ENCODE data around the gene KCNN3.
A peak's percentile ranks its signal among the peaks of the same experiment; 100 is the strongest.

Gene KCNN3

GRCh38 chr1:154864189-154864975, 5.7 kb downstream of the KCNN3 start:
- intact Hi-C loops (cut with DNase I): no loop called here
- peak in 2 of 10 donors; percentile 55 to 72 for DNase-seq

GRCh38 chr1:154863315-154864174, 6.5 kb downstream of the KCNN3 start:
- DNase-seq: peak in 2 of 10 donors; percentile 62 to 67
- intact Hi-C loops (cut with DNase I): no loop called here

DNA sequence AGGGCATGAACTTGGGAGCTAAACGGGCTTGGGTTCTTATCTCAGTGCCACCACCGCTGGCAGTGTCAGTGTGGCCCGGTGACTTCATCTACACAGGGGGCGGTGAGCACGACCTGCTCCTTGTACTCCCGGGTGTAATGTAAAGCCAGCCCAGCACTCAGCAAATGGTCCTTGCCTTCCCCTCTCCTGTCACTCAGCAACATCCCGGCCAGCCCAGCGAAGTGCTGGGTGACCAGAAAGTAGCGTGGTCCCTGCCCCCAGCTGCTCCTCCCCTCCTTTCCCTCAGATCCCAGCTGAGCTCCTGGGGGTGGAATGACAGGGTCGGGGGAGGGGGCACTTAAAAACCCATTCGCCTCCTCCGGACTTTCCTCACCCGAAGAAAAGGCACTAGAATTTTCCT, 7.2 kb downstream of the KCNN3 start:
- intact Hi-C loops (cut with DNase I): no loop called here
- peak in 2 of 10 donors; percentile 50 to 59 for DNase-seq

DNA sequence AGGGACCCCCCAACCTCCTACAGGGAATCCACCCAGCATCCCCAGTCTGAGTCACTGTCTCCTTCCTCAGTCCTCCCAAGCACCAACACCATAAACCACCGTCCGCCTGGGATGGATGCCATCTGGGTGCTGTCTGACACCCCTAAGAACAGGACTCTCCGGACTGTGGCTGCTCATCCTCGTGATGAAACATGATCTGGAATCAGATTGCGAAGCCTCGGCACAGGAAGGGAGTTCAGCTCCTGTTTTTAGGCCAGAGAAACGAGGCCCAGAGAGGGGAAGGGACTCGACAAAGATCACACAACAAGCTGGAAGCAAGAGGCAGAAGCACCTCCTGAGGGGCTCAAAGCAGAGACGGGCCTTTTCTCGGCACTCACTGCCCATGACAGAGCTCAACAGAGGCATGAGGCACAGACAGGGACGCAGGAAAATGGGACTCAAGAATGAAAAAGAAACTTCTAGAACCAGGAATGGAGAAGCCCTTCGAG, 8.4 kb downstream of the KCNN3 start:
- intact Hi-C loops (cut with DNase I): no loop called here
- DNase-seq: peak in 2 of 10 donors; percentile 41 to 46

DNA sequence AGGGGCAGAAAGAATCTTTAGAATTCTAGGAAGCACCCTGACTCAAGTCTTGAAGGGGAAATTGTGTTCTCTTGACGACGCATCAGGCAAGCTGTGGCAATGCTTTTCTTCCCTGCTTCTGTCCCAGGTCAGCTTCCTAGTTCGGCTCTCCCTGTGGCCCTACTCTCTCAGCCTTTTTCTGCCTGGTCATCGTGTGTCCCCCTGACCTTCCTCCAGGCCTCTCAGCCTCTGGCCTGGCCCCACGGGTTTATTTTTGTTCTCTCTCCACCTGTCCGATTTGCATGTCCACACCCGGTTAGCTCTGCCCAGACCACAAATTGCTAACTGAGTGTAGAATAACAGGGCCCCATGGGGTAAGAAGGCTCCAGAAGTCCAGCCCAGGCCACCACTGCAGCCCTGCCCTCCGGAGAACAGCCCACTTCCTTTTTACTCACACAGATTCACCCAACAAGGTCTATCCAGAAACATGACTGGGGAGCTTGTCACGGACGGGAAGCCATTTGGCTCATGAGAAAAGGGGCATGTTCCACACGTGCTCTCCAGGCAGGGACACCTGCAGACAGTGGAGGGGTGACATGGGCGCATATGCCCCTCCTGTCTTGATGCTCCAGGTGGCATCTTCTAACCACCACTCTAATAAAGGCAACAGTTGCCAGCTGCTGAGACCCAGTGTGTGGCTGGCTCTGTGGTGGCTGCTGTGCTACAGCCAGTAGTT, 9.8 kb downstream of the KCNN3 start:
- intact Hi-C loops (cut with DNase I): no loop called here
- peak in 2 of 10 donors; percentile 59 to 66 for DNase-seq

DNA sequence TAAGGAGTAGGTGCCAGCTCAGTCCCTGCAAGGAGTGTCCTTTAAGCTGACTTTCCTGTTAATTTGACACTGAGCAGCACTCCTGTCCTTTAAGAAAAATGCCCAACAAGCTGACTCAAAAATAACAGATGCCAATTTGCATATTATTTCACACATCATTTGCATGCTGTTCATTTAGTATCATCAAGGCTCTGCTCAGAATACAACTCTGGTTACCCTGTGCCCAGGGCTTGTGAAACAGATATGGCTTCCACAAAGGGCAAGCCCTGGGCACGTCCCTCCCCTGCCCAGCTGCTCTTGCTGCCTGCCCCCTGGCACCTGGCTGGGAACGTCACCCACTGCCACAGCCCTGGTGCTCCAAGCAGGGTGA, 10.3 kb downstream of the KCNN3 start:
- intact Hi-C loops (cut with DNase I): no loop called here

DNA sequence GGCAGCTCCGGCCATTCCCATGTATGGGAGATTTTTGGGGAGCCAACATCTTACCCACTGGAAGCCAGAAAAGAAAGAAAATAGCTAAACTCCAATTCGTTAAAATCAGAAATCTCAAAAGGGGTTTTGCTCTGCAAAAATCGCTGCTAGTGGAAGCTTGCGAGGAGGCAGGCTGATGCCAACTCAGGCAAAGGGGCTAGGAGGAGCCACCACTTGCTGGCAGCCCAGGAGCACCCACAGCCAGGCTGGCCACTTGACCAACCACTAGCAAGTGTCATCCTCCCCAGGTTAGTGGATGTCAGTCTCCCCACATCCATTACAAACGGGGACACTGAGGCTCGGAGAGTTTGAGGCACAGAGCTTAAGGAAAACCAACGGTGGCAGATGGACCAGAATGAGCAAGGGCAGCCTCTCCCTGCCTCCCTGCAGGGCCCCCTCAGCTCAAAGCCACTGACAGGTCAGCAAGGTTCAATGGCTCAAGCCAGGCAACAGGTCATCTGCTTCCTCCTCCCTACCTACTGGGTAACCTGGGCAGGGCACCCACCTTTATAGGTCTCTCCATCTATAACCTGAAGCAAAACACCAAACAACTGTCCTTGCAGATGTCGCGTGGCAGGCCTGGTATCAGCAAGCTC, 10.8 kb downstream of the KCNN3 start:
- intact Hi-C loops (cut with DNase I): no loop called here
- DNase-seq: peak in 1 of 10 donors; percentile 73

More for the DNA sequence above, 10.3 kb downstream of the KCNN3 start:
- peak in 2 of 10 donors; percentile 42 to 64 for DNase-seq

DNA sequence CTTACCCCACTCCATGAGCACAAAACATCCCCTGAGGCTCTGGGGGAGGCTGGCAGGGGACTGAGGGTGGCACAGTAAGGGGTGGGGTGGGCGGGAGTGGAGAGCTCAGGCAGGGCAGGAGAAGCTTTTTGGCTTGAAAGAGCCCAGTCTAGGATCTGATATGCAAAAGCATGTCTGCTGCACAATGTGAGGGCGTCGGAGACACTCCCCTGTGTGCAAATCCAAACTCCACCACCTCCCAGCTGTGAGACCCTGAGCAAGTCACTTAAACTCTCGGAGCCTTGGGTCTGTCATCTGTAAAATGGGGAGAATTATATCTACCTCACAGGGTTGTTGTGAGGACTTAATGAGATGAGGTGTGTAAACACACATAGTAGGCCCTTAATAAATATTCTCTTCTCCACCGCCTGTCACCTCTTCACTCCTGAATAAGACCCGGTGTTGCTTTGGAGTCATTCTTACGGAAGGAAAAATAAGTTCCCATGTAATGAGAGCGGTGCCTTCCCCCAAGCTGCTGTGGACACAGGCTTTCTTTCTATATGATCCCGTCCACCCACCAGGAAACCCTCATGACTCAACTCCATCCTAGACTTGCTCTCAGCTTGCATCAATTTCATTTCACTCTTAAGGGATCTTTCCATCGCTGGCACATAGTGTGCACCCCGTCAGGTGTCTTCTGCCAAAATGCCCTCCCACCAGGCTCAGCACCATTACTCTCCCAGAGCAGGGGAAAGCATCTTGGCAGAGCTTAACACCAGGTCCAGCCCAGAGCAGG, 12.5 kb downstream of the KCNN3 start:
- no peak for DNase-seq
- intact Hi-C loops (cut with DNase I): no loop called here

- intact Hi-C loops (cut with DNase I): no loop called here
- peak in 1 of 10 donors; percentile 27 for DNase-seq
These were observed 13.1 kb downstream of the KCNN3 start for GRCh38 chr1:154857022-154857421.

- intact Hi-C loops (cut with DNase I): no loop called here
- peak in 1 of 10 donors; percentile 18 for DNase-seq
These were observed 13.5 kb downstream of the KCNN3 start for GRCh38 chr1:154856544-154856943.

- peak in 2 of 10 donors; percentile 66 to 75 for DNase-seq
- intact Hi-C loops (cut with DNase I): no loop called here
These were observed 14.0 kb downstream of the KCNN3 start for GRCh38 chr1:154856049-154856448.

GRCh38 chr1:154855186-154855851, 14.8 kb downstream of the KCNN3 start:
- no peak for DNase-seq
- intact Hi-C loops (cut with DNase I): no loop called here

- intact Hi-C loops (cut with DNase I): no loop called here
These were observed 17.2 kb downstream of the KCNN3 start for GRCh38 chr1:154852845-154853244.

DNA sequence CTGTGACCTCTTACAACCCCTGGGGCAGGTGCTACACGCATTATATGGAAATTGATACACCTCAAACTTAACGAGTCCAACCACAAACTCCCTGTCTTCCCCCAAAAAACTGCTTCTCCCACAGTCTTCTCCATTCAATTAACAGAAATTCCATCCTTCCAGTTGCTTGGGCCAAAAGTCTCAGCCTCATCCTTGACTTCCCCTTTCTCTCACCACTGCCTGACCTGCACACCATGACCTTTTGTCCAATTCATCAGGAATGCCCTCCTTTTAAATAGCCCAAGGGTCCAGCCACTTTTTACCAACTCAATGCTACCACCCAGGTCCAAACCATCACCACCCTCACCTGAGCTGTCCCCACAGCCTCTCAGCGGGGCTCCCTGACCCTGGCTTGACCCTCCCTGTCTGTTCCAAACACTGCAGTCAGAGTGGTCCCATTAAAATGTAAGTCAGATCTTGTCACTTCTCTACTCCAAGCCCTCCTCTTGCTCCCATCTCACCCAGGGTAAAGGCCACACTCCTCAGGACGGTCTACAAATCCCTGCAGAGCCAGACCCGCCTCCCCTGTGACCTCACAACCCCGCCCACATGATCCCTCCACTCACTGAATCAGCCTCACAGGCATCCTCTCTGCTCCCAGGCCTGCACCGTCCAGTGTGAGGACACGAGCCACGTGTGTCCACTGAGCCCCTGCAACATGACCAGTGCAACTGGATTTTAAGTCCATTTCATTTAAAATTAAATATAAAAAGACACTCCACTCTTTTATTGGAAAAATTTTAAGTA, 18.5 kb downstream of the KCNN3 start:
- DNase-seq: peak in 1 of 10 donors; percentile 66
- intact Hi-C loops (cut with DNase I): no loop called here

More at GRCh38 chr1:154852845-154853244, 17.2 kb downstream of the KCNN3 start:
- DNase-seq: no peak

DNA sequence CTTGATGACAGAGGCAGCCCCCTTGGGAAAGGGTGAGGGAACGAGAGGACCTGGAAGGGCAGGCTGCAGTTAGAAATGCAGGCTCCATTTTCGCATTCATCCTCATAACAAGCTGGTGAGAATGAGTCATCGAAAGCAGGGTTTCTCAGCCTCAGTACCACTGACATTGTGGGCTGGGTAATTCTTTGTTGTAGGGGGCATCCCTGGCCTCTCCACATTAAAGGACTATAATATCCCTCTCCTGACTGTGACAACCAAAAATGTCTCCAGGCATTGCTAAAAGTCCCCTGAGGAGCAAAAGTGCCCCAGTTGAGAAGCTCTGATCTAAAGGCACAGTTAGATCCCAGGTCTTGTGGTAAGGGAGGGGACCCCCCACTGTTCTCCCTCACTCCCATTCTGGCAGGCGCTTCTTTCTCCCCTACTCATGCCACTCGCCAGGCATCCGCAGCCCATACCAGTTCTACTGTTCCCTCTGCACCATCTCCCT, 20.4 kb downstream of the KCNN3 start:
- intact Hi-C loops (cut with DNase I): no loop called here
- DNase-seq: no peak

DNA sequence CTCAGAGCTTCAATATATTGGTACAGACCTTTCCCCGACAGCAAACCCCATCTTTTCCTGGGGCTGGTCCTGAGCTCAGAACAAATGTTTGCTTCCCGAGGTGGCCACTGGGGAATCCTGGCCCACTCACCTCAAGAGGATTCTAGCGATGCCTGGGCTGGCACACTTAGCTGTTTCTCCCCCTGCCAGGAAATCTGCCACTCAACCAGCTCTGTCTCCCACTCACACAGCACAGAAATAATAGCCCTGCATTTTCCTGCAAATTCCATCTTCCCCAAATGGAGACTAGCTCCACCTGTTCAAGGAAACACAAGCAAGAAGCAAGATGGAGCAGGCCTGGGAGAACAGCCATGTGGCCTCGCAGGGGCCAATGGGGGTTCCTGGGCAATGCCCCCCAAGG, 21.1 kb downstream of the KCNN3 start:
- intact Hi-C loops (cut with DNase I): no loop called here
- DNase-seq: no peak

GRCh38 chr1:154847891-154848290, 22.2 kb downstream of the KCNN3 start:
- peak; percentile 65 to 97 (median 78) for DNase-seq
- intact Hi-C loops (cut with DNase I): no loop called here
